Globus pallidus (tissue), 1 donor: ENCODE data around the gene PUM1.

ENCODE experiments used
- DNase-seq: peaks from one replicate; pipeline ENCODE4 v3.0.0-alpha.2; 2015; ENCODE audit warnings: low spot score

PUM1 gene

DNA sequence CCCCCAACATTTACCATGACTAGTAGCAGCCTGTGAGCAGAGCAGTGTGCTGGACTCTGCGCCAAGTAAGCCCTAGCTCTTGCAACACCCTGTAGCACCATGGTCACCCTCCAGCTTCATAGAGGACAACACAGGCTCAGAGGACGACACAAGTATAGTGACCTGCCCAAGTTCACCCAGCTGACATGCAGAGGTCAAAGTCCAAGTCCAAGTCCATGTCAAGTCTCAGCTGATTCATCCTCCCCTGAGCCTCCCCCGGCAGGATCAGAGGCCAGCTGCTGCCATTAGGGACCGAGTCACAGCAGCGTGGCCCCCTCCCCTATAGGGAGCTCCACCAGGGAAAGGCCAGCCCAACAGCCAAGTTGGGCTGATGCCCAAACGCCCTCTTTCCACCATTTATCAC is 172.8 kb downstream of the PUM1 start:
- DNase-seq, result no peak

GRCh38 chr1:30891227-30891552 is 174.3 kb downstream of the PUM1 start:
- no peak for DNase-seq

- DNase-seq, result no peak
Observed at GRCh38 chr1:30890502-30891226, 174.9 kb downstream of the PUM1 start.

DNA sequence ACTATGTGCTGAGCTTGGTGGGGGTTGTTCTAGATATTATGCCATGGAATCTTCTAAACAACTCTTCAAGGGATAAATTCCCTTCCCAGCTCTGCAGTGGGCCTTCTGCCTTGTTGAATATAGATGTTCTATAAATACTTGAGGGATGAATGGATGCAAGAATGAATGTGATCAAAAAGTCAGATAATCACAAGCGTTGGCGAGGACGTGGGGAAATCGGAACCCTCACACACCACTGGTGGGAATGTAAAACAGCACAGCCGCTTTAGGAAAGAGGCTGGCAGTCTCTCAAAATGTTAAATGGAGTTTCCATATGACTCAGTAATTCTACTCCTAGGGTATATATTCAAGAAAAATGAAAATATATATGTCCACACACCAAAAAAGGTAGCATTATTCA is 176.0 kb downstream of the PUM1 start:
- no peak for DNase-seq

DNA sequence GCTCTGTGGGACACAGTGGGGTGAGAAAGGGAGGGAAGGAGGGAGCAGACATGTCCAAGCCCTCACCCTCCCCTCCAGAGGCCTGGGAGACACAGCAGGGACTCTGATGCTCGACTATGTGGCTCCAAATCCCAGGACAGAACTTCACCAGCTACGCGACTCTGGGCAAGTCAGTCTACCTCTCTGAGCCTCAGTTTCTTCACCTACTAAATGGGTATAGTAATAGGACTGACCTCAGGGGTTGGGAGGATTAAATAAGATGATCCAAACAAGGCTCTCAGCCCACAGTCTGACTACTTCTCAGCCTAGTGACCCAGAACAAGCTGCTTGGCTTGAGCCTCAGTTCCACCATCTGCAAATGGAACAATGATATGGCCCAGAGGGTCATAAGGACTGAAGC is 176.5 kb downstream of the PUM1 start:
- no peak for DNase-seq

DNA sequence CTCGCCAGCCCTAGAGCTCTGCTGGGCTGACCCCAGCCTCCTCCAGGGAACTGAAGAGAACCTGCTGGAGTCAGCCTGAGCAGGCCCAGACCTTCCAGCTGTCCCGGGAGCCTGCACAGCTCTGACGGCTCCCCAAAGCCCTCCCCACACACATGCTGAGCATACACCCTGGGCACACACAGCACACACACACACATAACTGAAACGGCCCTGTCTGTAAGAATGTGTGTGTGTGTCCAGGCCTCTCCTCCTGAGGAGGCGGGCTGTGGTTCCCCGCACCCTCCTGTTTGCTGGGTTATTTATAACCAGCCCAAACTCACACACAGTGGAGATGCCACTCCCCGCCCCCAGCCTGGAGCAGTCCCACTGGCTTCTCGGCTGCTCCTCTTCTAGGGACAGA is 177.1 kb downstream of the PUM1 start:
- DNase-seq, result no peak

DNA sequence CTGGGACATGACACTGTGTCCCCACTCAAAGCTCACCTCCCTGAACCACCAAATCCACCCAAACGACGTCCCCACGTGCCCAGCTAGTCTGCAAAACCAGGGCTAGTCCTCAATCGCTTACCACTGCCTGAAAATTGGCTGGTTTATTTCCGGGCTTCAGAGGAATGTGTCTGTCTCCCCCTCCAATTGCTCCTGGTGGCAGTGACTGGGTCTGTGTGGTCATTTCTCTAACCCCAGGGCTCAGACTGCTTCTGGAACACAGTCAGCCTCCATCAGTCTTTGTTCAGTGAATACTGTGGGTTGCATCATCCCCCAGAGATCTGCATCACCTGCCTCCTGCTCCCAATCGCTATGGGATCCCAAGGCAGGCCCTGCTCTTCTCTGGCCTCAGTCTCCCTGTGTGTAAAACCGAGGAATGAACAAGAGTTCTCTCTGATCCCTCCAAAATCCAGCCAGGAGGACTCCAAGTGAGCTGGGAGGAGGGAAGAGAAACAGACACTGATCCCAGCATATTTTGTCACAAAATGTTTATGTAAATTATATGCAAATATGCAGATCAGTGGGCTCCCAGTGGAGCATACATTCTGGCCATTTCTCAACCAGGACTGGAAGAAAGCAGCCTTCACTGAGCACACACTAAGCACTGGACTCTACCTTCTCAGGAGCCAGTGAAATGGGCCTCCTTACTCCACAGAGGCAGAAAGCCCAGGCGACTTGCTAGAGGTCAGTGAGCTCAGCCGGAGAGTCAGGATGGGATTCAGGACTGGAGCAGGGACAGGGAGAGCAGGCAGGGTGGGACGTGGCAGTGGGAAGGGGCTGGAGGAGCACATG is 177.8 kb downstream of the PUM1 start:
- DNase-seq, result no peak

DNA sequence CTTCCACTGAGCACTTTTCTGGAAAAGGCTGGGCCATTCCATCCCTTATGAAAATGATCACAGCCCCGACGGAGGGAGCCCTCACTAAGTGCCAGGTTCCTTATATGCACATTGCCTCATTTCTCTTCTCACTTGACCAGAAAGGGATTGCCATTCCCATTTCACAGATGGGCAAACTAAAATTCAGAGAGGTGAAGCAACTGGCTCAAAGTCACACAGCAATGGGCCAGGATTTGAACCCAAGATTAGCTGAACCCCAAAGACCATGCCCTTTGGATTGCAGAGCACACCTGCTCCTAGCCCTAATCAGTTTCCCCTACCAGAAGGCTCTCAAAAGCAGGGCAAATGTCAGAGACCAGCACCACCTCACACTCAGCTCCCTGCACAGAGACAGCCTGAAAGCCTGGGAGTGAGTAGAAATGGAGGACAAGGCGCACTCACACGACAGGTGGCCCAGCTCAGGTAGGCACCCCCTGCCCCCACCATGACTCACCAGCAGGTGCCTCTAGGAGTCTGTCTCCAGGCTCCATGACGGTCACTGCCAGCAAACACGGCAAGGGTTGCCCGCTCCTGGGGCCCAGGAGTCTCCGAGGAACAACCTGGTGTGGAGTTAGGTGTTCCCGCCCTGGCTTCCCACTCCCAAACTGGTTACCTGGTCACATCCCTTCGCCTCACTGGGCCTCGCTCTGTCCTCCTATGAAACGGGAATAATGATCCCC is 178.6 kb downstream of the PUM1 start:
- no peak for DNase-seq

- DNase-seq, result peak; percentile 68
Observed at GRCh38 chr1:30885570-30886522, 179.7 kb downstream of the PUM1 start.

DNA sequence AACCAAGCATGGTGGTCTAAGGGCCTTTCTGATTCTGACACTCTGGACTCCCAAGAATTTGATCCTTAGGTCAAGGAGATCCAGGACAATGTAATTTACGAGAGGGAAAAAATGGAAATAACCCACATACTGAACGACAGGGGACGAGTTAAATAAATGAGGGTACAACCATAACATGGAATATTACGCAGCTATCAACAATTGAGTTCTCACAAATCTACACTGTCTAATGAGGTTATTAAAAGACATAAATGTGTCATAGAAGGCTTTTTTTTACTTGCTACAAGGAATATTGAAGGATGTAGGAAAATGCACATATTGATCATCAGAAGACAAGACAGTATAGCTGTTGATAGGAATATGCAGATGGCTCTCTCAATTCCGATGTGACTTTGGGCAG is 180.8 kb downstream of the PUM1 start:
- DNase-seq, result no peak

- peak; percentile 68 for DNase-seq
Observed at GRCh38 chr1:30883389-30884172, 181.9 kb downstream of the PUM1 start.

- peak; percentile 51 for DNase-seq
Observed at GRCh38 chr1:30882678-30883388, 182.7 kb downstream of the PUM1 start.
